ENCODE measurements around the gene DAPK1. TPM values are rescaled to one million over a fixed set of nuclear protein-coding genes. Genes with fewer than 3 reads are reported as not detected.

DAPK1 gene
- total and polyA plus RNA-seq, 2 donors (not counting 3 experiments of a cell fraction or from before 2014, with no cell fraction given) = 58.9 to 119 TPM

- peaks cover 0 to 10% of the 10 kb centered on the region in 2 experiments for H3K36me3 ChIP-seq (ENCODE audit: control insufficient read depth in 2 of 2, extremely low read depth in 1 of 2, insufficient read depth in 2 of 2, low read length in 2 of 2)
- H4K20me1 ChIP-seq (replicated peaks; ENCODE audit: control insufficient read depth, extremely low read depth, insufficient read depth, low read length) = no peaks in the 10 kb centered on the region
- H3K27ac ChIP-seq (ENCODE audit: insufficient read depth, low read depth, low read length) = no peak overlapping the region
- FAIRE-seq (no peak), DNase-seq (ENCODE audit: low read depth, low spot score) (no peak)
- no TSS peak for BruUV-seq (replicated peaks)
- no peak overlapping the region for H3K9ac ChIP-seq (replicated peaks; ENCODE audit: extremely low read depth, insufficient read depth, low read length)
- intact Hi-C loops (cut with micrococcal nuclease) (no loop called here), dilution Hi-C loops (cut with MboI; ENCODE audit: extremely low pct_ligation_motif_present, low sequenced_read_pairs) (no loop called here)
- H3K4me3 ChIP-seq (replicated peaks in 1 of 3; ENCODE audit: insufficient read depth in 1 of 3, low read depth in 1 of 3, low read length in 3 of 3) = no peak overlapping the region
- no peak overlapping the region for H3K4me2 ChIP-seq (ENCODE audit: insufficient read depth, low read length)
- no peak for TF ChIP-seq POLR2AphosphoS5 (IDR thresholded peaks at IDR 0.05; ENCODE audit: insufficient read depth, low read depth, low read length)
- no peak for TF ChIP-seq CTCF (IDR thresholded peaks at IDR 0.05; ENCODE audit: extremely low read depth in 1 of 2, insufficient read depth in 1 of 2, low read depth in 1 of 2, low read length in 2 of 2)
- no peak for TF ChIP-seq EZH2 (IDR thresholded peaks at IDR 0.05; ENCODE audit: borderline replicate concordance, low read depth, low read length, severe bottlenecking)
- TF ChIP-seq MAX (IDR thresholded peaks at IDR 0.05; ENCODE audit: insufficient read depth, insufficient read length) = no peak
- TF ChIP-seq MYC (IDR thresholded peaks at IDR 0.05; ENCODE audit: low read depth, low read length) = no peak
- no peak for TF ChIP-seq GATA2 (IDR thresholded peaks at IDR 0.05; ENCODE audit: insufficient read depth, insufficient read length, low read depth, low read length)
- TF ChIP-seq POLR2A (IDR thresholded peaks at IDR 0.05; ENCODE audit: low read depth, low read length) = no peak
- H3K4me1 ChIP-seq (ENCODE audit: control insufficient read depth, extremely low read depth, insufficient read depth, low read length) = peaks cover 30% of the 10 kb centered on the region
- CTCF ChIA-PET = interaction anchor here (0.9 to 1.8 kb wide), 2 partner anchors 8 to 14 kb away, joined by 3 to 5 read pairs; no protein-coding TSS in a partner anchor
- POLR2A ChIA-PET = no interaction called here
- no peaks in the 10 kb centered on the region for H3K9me3 ChIP-seq (replicated peaks; ENCODE audit: control insufficient read depth, insufficient read depth, low read length)
- H3K79me2 ChIP-seq (ENCODE audit: control insufficient read depth, insufficient read depth, low read length) = peaks cover 11% of the 10 kb centered on the region
- H3K27me3 ChIP-seq (ENCODE audit: control insufficient read depth in 2 of 2, insufficient read depth in 2 of 2, low read length in 2 of 2) = no peaks in the 10 kb centered on the region
- H3K9me1 ChIP-seq (replicated peaks; ENCODE audit: control insufficient read depth, extremely low read depth, insufficient read depth, low read length) = no peaks in the 10 kb centered on the region
- no peak overlapping the region for H2AFZ ChIP-seq (ENCODE audit: low read depth, low read length)
Measured at GRCh38 chr9:87572719-87573118, 75.1 kb downstream of the DAPK1 start.
